ENCODE data around the gene PIK3R6. TPM values are rescaled to one million over a fixed set of nuclear protein-coding genes. Genes with fewer than 3 reads are reported as not detected.

Gene PIK3R6
- total RNA-seq, 1 donor from 2014 or later: 2.2 TPM

DNA sequence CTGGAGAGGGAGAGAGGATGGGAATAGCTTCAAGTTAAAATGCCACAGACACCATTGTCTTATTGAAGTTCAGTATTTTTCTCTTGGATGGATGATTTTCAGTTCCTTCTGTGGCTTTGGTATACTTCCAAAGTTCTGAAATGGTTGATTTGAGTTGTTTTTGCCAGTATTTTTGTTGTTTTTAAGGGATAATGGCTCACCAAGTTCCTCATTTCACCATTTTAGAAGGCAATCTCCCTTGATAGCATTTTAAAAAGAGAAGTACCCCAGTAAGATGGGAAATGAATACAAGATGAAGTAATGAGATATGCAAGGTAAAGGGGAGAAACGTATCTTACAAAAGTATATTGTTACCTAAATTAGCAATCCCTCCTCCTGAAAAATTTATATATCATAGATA is 90.6 kb downstream of the PIK3R6 start:
- TF ChIP-seq, protein P1, sequence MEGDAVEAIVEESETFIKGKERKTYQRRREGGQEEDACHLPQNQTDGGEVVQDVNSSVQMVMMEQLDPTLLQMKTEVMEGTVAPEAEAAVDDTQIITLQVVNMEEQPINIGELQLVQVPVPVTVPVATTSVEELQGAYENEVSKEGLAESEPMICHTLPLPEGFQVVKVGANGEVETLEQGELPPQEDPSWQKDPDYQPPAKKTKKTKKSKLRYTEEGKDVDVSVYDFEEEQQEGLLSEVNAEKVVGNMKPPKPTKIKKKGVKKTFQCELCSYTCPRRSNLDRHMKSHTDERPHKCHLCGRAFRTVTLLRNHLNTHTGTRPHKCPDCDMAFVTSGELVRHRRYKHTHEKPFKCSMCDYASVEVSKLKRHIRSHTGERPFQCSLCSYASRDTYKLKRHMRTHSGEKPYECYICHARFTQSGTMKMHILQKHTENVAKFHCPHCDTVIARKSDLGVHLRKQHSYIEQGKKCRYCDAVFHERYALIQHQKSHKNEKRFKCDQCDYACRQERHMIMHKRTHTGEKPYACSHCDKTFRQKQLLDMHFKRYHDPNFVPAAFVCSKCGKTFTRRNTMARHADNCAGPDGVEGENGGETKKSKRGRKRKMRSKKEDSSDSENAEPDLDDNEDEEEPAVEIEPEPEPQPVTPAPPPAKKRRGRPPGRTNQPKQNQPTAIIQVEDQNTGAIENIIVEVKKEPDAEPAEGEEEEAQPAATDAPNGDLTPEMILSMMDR (IDR thresholded peaks at IDR 0.05): no peak
- no peaks in the 10 kb centered on the region for H3K36me3 ChIP-seq
- no peaks in the 10 kb centered on the region for H3K9me3 ChIP-seq
- peaks cover 6 to 18% of the 10 kb centered on the region in 2 donors for H3K4me1 ChIP-seq
- no peak for DNase-seq (ENCODE audit: low spot score in 2 of 2)
- no peaks in the 10 kb centered on the region for H3K27me3 ChIP-seq
- intact Hi-C loops (cut with DNase I): no loop called here
- no peak overlapping the region for H3K4me3 ChIP-seq
- peak overlapping the region; percentile 48 to 60 for H3K27ac ChIP-seq

DNA sequence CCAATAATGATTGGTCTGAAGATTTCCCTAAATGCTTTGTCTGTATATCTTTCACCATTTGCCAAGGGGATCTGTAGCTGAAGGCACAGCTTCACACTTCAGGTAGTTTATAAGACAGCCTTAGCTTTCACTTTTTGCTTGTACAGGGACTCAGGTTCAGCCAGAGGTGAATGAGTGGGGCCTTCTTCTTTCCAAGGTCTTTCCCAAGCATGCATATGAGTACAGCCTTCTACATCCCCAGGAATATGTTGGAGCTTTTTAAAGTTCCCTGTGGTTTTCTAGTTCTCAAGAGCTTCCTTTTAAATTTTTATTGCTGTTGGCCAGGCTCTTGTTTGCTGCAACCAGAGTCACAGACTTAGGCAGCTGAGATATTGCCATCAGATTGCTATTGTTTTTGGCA is 91.2 kb downstream of the PIK3R6 start:
- Histone ChIP-seq H3K4me1 (peaks cover 6 to 18% of the 10 kb centered on the region in 2 donors), H3K9me3 (no peaks in the 10 kb centered on the region), H3K27ac (peak overlapping the region; percentile 48 to 60), H3K36me3 (no peaks in the 10 kb centered on the region), H3K4me3 (no peak overlapping the region), H3K27me3 (no peaks in the 10 kb centered on the region)
- DNase-seq (ENCODE audit: low spot score in 2 of 2): no peak
- TF ChIP-seq, protein P1 (IDR thresholded peaks at IDR 0.05): no peak
- intact Hi-C loops (cut with DNase I): no loop called here

DNA sequence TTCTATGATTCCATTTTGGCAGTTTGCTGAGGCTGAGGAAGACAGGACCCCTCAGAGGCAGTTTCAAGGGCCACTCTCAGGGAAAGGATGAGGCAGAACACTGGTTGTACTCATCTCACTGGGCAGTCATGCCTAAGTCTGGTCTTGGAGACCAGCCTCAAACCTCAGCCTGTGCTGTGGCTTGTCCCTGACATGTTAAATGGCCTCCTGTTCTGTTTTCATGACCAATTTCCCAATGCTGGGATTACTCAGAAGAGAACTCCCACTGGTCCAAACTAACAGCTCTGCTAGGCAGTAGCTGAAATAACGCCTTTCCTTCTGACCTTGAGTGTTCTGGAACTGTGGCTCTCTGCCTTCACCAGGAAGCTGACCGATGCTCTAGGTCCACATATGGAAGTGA is 100.7 kb downstream of the PIK3R6 start:
- Histone ChIP-seq H3K36me3 (no peaks in the 10 kb centered on the region), H3K9me3 (no peaks in the 10 kb centered on the region), H3K4me1 (no peaks in the 10 kb centered on the region), H3K27me3 (no peaks in the 10 kb centered on the region), H3K27ac (no peak overlapping the region), H3K4me3 (no peak overlapping the region)
- TF ChIP-seq, protein P1 (IDR thresholded peaks at IDR 0.05): no peak
- no peak for DNase-seq (ENCODE audit: low spot score in 2 of 2)
- intact Hi-C loops (cut with DNase I): no loop called here

DNA sequence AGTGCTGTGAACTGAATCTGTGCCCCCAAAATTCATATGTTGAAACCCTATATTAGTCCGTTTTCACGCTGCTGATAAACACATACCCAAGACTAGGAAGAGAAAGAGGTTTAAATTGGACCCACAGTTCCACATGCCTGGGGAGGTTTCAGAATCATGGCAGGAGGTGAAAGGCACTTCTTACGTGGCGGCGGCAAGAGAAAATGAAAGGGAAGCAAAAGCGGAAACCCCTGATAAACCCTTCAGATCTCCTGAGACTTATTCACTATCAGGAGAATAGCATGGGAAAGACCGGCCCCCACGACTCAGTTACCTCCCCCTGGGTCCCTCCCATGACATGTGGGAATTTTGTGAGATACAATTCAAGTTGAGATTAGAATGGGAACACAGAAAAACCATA is 105.5 kb downstream of the PIK3R6 start:
- Histone ChIP-seq H3K27me3 (no peaks in the 10 kb centered on the region), H3K36me3 (no peaks in the 10 kb centered on the region), H3K4me1 (no peaks in the 10 kb centered on the region), H3K4me3 (no peak overlapping the region), H3K9me3 (no peaks in the 10 kb centered on the region), H3K27ac (no peak overlapping the region)
- TF ChIP-seq, protein P1 (IDR thresholded peaks at IDR 0.05): no peak
- no peak for DNase-seq (ENCODE audit: low spot score in 2 of 2)
- intact Hi-C loops (cut with DNase I): no loop called here

DNA sequence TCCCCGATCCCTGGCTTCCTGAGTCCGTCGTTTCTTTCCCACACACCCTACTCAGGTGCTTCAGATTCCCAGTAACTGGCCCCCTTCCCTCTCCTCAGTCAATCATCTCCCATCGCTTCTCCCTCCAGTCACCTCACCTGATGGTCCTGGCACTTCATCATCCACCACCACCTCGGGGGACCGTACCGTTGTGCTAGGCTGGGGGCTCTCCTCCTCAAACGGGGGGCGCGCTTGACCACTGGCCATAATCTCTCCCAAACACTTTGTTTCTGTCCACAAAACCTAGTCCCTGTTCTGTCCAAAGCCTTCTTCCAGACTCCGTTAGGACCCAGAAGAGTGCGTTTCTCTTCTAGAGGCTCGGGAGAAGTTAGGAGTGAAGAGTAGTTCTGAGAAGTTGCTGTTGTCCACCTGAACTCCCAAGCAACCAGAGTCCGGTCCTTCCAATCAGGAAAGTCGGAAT is 109.3 kb downstream of the PIK3R6 start, which contains the start of gene SPDYE4:
Gene SPDYE4 (minus strand): TSS at position 410 of the 460 bp plus-strand sequence. CDS start 164 bp downstream, at position 246.
- no peaks in the 10 kb centered on the region for H3K27me3 ChIP-seq
- intact Hi-C loops (cut with DNase I): no loop called here
- TF ChIP-seq, protein P1 (IDR thresholded peaks at IDR 0.05): no peak

DNA sequence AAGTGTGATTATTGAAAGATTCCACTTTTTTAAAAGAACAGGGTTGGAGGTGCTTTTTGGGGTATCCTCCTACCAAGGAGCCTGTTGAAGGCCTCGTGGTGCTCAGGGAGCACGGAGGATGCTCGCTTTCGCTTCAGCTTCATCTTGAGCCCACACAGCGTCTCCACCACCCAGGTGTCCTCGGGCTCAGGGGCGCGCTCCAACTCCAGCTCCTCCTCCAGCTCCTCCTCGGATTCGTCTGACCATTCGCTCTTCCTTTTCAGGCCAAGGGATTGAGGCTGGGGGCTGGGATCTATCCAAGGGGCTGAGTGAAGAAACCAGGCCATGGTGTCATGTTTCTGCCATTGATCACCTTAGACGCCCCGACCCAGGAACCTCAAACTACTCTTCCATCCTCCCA is 110.3 kb downstream of the PIK3R6 start:
- Histone ChIP-seq H3K27me3 (no peaks in the 10 kb centered on the region), H3K27ac (no peak overlapping the region), H3K36me3 (no peaks in the 10 kb centered on the region), H3K4me3 (no peak overlapping the region), H3K4me1 (no peaks in the 10 kb centered on the region), H3K9me3 (no peaks in the 10 kb centered on the region)
- intact Hi-C loops (cut with DNase I): no loop called here
- TF ChIP-seq, protein P1 (IDR thresholded peaks at IDR 0.05): no peak
- no peak for DNase-seq (ENCODE audit: low spot score in 2 of 2)

More for the DNA sequence above, 109.3 kb downstream of the PIK3R6 start, which contains the start of gene SPDYE4:
- Histone ChIP-seq H3K4me3 (no peak within 1 kb of the TSS), H3K9me3 (no peaks in the 10 kb centered on the region), H3K4me1 (no peaks in the 10 kb centered on the region), H3K36me3 (no peaks in the 10 kb centered on the region), H3K27ac (no peak within 1 kb of the TSS)
- DNase-seq (ENCODE audit: low spot score in 2 of 2): no peak
